Measurements from ENCODE around the gene KRT2. TPM values are rescaled to one million over a fixed set of nuclear protein-coding genes. Genes with fewer than 3 reads are reported as not detected.
A peak's percentile ranks its signal among the peaks of the same experiment; 100 is the strongest.

The KRT2 gene
- total and polyA plus RNA-seq, 9 of the 15 experiments (the other 6 are each of a cell fraction or from before 2014, with no cell fraction given): 0.03 to 0.69 (median 0.07) TPM; not detected in 2

DNA sequence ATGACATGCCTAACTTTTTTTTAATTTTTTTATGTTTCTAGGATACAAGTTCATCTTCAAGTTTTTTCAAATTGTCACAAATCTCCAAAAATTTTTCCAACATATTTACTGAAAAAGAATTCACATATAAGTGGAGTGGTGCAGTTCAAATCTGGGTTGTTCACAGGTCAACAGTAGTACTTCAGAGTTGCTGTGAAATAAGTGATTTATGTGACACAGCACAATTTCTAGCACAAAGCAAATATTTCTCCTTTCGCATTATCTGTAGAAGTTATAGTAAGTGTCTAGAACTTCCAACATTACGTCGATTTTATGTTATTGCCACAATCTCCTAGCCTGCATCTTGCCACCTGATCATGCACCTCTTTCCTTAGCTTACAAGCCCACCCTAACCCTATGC is 9.7 kb upstream of the KRT2 start (continued):
- TF ChIP-seq, protein P1, sequence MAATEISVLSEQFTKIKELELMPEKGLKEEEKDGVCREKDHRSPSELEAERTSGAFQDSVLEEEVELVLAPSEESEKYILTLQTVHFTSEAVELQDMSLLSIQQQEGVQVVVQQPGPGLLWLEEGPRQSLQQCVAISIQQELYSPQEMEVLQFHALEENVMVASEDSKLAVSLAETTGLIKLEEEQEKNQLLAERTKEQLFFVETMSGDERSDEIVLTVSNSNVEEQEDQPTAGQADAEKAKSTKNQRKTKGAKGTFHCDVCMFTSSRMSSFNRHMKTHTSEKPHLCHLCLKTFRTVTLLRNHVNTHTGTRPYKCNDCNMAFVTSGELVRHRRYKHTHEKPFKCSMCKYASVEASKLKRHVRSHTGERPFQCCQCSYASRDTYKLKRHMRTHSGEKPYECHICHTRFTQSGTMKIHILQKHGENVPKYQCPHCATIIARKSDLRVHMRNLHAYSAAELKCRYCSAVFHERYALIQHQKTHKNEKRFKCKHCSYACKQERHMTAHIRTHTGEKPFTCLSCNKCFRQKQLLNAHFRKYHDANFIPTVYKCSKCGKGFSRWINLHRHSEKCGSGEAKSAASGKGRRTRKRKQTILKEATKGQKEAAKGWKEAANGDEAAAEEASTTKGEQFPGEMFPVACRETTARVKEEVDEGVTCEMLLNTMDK (IDR thresholded peaks at IDR 0.05; ENCODE audit: borderline replicate concordance, insufficient read depth, low read depth, low read length, poor library complexity, severe bottlenecking): no peak
- TF ChIP-seq GATAD2B (IDR thresholded peaks at IDR 0.05; ENCODE audit: borderline replicate concordance) (no peak), ZNF316 (IDR thresholded peaks at IDR 0.05) (peak; percentile 80), SAFB2 (IDR thresholded peaks at IDR 0.05; ENCODE audit: borderline replicate concordance, low read depth, low read length, severe bottlenecking) (no peak), NCOA2 (IDR thresholded peaks at IDR 0.05; ENCODE audit: partially characterized antibody in 2 of 2) (no peak)

GRCh38 chr12:52660934-52661499 is 9.0 kb upstream of the KRT2 start:
- intact Hi-C loops (cut with micrococcal nuclease): loop anchor here (5.0 kb wide), 1 partner anchor 74 kb away; no protein-coding TSS in a partner anchor
- ATAC-seq (no peak), DNase-seq (ENCODE audit: extremely low read depth in 1 of 4, low spot score in 3 of 4) (peak in 1 of 4 experiments; percentile 39), FAIRE-seq (no peak)
- no peaks in the 10 kb centered on the region for H3K9me3 ChIP-seq (replicated peaks; ENCODE audit: control insufficient read depth, insufficient read depth, low read depth, low read length)
- no peaks in the 10 kb centered on the region for H4K20me1 ChIP-seq (replicated peaks; ENCODE audit: control insufficient read depth, insufficient read depth, low read length)
- H3K79me2 ChIP-seq (ENCODE audit: control insufficient read depth, insufficient read depth, low read length): no peaks in the 10 kb centered on the region
- H3K9me1 ChIP-seq (ENCODE audit: control insufficient read depth, insufficient read depth, low read length): peaks cover 2% of the 10 kb centered on the region
- H3K9ac ChIP-seq (ENCODE audit: insufficient read depth in 1 of 2, low read depth in 2 of 2, low read length in 2 of 2): no peak overlapping the region
- ChIA-PET POLR2A (interaction anchor here (0.7 to 1.0 kb wide), 3 partner anchors 13 to 25 kb away, joined by 3 to 5 read pairs (median 3); no protein-coding TSS in a partner anchor), CTCF (ENCODE audit: low intra/inter-chr PET ratio) (no interaction called here)
- H3K4me2 ChIP-seq (ENCODE audit: insufficient read depth, low read length): no peak overlapping the region
- H3K4me3 ChIP-seq: no peak overlapping the region
- BruUV-seq (replicated peaks): no TSS peak
- H3K36me3 ChIP-seq (ENCODE audit: control insufficient read depth, insufficient read depth, low read length): no peaks in the 10 kb centered on the region
- in situ Hi-C loops (cut with MboI): no loop called here
- H2AFZ ChIP-seq (ENCODE audit: low read depth, low read length): no peak overlapping the region
- no peak overlapping the region for H3K27ac ChIP-seq (ENCODE audit: extremely low read depth, low read depth, low read length)
- H3K4me1 ChIP-seq (replicated peaks in 1 of 2; ENCODE audit: control insufficient read depth in 2 of 2, insufficient read depth in 2 of 2, low read length in 2 of 2): peaks cover 40 to 50% of the 10 kb centered on the region in 2 experiments
- H3K27me3 ChIP-seq (ENCODE audit: control insufficient read depth in 2 of 2, insufficient read depth in 2 of 2, low read length in 2 of 2): no peaks in the 10 kb centered on the region
- WGBS (ENCODE audit: insufficient coverage, low coverage, missing lambda C conversion rate): 30% methylated on average over 3 of the region's 3 CpGs
- TF ChIP-seq GABPA (tag; conservative IDR thresholded peaks at IDR 0.05; ENCODE audit: low read depth): no peak
- TF ChIP-seq CBFB (CRISPR knock-in tag; IDR thresholded peaks at IDR 0.05): no peak
- TF ChIP-seq MEF2A (IDR thresholded peaks at IDR 0.05; ENCODE audit: control insufficient read depth, low read depth, low read length): no peak
- TF ChIP-seq CXXC5 (CRISPR knock-in tag; IDR thresholded peaks at IDR 0.05): no peak
- TF ChIP-seq NR1H2 (CRISPR knock-in tag; IDR thresholded peaks at IDR 0.05): no peak
- no peak for TF ChIP-seq HDAC3 (IDR thresholded peaks at IDR 0.05; ENCODE audit: borderline replicate concordance, partially characterized antibody)
- TF ChIP-seq PHTF2 (CRISPR knock-in tag; IDR thresholded peaks at IDR 0.05): no peak
- no peak for TF ChIP-seq ZNF212 (CRISPR knock-in tag; IDR thresholded peaks at IDR 0.05)
- TF ChIP-seq KLF10 (CRISPR knock-in tag; IDR thresholded peaks at IDR 0.05): no peak
- TF ChIP-seq NFE2L1 (tag; IDR thresholded peaks at IDR 0.05; ENCODE audit: borderline replicate concordance, low read depth): no peak
- TF ChIP-seq MAFK (IDR thresholded peaks at IDR 0.05; ENCODE audit: low read length): peak; percentile 7; the same call in 1 of the 2 replicates
- peak; percentile 56; the same call in 1 of the 2 replicates for TF ChIP-seq LEF1 (IDR thresholded peaks at IDR 0.05)
- TF ChIP-seq ZNF121 (CRISPR knock-in tag; conservative IDR thresholded peaks at IDR 0.05): no peak
- TF ChIP-seq TAL1 (IDR thresholded peaks at IDR 0.05): peak; percentile 55
- no peak for TF ChIP-seq MTA1 (IDR thresholded peaks at IDR 0.05; ENCODE audit: borderline replicate concordance)
- peak; percentile 42; the same call in 1 of the 2 replicates for TF ChIP-seq MAFF (IDR thresholded peaks at IDR 0.05; ENCODE audit: low read length)
- no peak for TF ChIP-seq PYGO2 (tag; IDR thresholded peaks at IDR 0.05)
- no peak for TF ChIP-seq SAFB2 (IDR thresholded peaks at IDR 0.05; ENCODE audit: borderline replicate concordance, low read depth, low read length, severe bottlenecking)
- TF ChIP-seq DPF2 (IDR thresholded peaks at IDR 0.05): no peak

All from K562 (cell line).